Vagina (tissue), 2 donors: Measurements from ENCODE around the gene KLK13. TPM values are rescaled to one million over a fixed set of nuclear protein-coding genes. Genes with fewer than 3 reads are reported as not detected.
A peak's percentile ranks its signal among the peaks of the same experiment; 100 is the strongest.

ENCODE experiments used
- DNase-seq, 2 donors: peaks; one replicate each; pipeline ENCODE4 v3.0.0-alpha.2; 2017; ENCODE audit errors: extremely low spot score in 2 of 2
- H3K27ac ChIP-seq: fragments of 200-600 bp; sonication (generic); one replicate; pipeline ENCODE4 v1.5.1; 2019
- H3K27me3 ChIP-seq: fragments of 200-600 bp; sonication (generic); one replicate; pipeline ENCODE4 v1.5.1; 2019
- H3K36me3 ChIP-seq, 2 donors: fragments of 200-600 bp; sonication (generic); one replicate each; pipeline ENCODE4 v1.5.1; 2017 to 2019
- H3K4me1 ChIP-seq: fragments of 200-600 bp; sonication (generic); one replicate; pipeline ENCODE4 v1.5.1; 2019
- H3K4me3 ChIP-seq, 2 donors: fragments of 200-600 bp; sonication (generic); 1 replicate in 1 of 2; 2 replicates in 1 of 2; pipeline ENCODE4 v1.5.1; 2016 to 2019
- H3K9me3 ChIP-seq: fragments of 200-600 bp; sonication (generic); one replicate; pipeline ENCODE4 v1.5.1; 2019
- POLR2A ChIP-seq, 2 donors: fragments of 450-650 bp; IDR thresholded peaks; one replicate each; pipeline ENCODE4 v1.6.1; 2017; ENCODE audit warnings: antibody characterized with exemption in 2 of 2, mild to moderate bottlenecking in 2 of 2, moderate library complexity in 2 of 2
- POLR2AphosphoS5 ChIP-seq, 2 donors: sonication (generic); formaldehyde crosslinking; IDR thresholded peaks; one replicate each; pipeline ENCODE4 v1.9.0; 2017; ENCODE audit warnings: antibody characterized with exemption in 2 of 2, mild to moderate bottlenecking in 2 of 2, low read depth in 1 of 2; ENCODE audit not compliant: insufficient read depth in 1 of 2
- intact Hi-C: fragments of 100-400 bp; cut with DNase I; formaldehyde crosslinking; loops from one replicate; pipeline ENCODE4 v1.15.1; 2023
- total RNA-seq: library from RNA; depleted of rRNA; stranded (reverse); fragments of >200 nt; gene quantifications from one replicate; pipeline ENCODE4 v1.2.3, GENCODE V29; 2016
- TF ChIP-seq, protein P1 (sequence below), 3 experiments: fragments of 450-650 bp in 2 of 3; fragments of 200-600 bp in 1 of 3; sonication (generic) in 1 of 3; IDR thresholded peaks; one replicate each; pipeline ENCODE4 v1.5.1; 2017 to 2019; ENCODE audit warnings: antibody characterized with exemption in 3 of 3, mild to moderate bottlenecking in 2 of 3, moderate library complexity in 2 of 3

Gene KLK13
- total RNA-seq, 1 donor from 2014 or later = 31.2 TPM

DNA sequence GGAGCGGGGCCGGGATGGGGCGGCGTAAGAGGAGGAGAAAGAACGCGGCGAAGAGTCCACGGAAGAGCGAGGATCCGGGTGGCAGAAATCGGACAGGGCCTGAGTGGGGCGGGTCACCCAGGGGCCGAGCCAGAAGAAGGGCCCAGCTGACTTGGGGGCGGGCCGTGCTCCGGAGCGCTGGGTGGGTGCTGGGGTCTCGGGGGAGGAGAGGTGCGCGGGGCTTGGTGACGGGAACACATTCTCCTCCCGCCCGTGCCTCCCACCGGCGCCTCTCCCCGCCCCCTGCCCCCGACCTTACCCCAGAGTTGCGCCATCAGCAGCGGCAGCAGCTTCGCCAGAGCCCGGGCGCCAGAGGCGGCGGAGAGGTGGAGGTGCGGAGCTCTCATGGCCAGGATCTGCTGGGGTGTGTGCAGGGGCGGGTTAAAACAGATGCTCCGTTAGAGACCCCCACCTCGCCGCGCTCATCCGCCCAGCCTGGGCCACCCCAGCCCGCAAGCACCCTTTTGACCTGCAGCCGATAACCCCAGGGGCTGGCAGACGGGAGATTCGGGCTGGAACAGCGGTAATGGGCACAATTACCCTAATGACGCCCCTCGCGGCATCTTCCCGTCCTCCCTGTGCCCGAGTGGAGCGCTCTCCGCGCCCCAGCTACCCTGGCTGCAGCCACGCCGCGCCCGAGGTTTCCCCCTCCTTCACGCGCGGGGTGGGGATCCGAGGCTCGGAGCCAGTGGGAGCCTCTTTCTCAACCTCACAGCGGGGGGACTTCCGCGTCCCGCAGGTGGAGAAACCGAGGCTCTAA, 45.9 kb downstream of the KLK13 start:
- intact Hi-C loops = no loop called here
- H3K27me3 ChIP-seq = no peaks in the 10 kb centered on the region
- H3K27ac ChIP-seq = peak overlapping the region; percentile 84
- peak overlapping the region; percentile 39 to 48 for H3K4me3 ChIP-seq
- no peaks in the 10 kb centered on the region for H3K9me3 ChIP-seq
- no peaks in the 10 kb centered on the region for H3K36me3 ChIP-seq
- peaks cover 17% of the 10 kb centered on the region for H3K4me1 ChIP-seq
- TF ChIP-seq, protein P1, sequence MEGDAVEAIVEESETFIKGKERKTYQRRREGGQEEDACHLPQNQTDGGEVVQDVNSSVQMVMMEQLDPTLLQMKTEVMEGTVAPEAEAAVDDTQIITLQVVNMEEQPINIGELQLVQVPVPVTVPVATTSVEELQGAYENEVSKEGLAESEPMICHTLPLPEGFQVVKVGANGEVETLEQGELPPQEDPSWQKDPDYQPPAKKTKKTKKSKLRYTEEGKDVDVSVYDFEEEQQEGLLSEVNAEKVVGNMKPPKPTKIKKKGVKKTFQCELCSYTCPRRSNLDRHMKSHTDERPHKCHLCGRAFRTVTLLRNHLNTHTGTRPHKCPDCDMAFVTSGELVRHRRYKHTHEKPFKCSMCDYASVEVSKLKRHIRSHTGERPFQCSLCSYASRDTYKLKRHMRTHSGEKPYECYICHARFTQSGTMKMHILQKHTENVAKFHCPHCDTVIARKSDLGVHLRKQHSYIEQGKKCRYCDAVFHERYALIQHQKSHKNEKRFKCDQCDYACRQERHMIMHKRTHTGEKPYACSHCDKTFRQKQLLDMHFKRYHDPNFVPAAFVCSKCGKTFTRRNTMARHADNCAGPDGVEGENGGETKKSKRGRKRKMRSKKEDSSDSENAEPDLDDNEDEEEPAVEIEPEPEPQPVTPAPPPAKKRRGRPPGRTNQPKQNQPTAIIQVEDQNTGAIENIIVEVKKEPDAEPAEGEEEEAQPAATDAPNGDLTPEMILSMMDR (IDR thresholded peaks at IDR 0.05) = no peak
- TF ChIP-seq POLR2AphosphoS5 (IDR thresholded peaks at IDR 0.05; ENCODE audit: insufficient read depth in 1 of 2, low read depth in 1 of 2) = peak in 1 of 2 donors; percentile 72
- DNase-seq = no peak

DNA sequence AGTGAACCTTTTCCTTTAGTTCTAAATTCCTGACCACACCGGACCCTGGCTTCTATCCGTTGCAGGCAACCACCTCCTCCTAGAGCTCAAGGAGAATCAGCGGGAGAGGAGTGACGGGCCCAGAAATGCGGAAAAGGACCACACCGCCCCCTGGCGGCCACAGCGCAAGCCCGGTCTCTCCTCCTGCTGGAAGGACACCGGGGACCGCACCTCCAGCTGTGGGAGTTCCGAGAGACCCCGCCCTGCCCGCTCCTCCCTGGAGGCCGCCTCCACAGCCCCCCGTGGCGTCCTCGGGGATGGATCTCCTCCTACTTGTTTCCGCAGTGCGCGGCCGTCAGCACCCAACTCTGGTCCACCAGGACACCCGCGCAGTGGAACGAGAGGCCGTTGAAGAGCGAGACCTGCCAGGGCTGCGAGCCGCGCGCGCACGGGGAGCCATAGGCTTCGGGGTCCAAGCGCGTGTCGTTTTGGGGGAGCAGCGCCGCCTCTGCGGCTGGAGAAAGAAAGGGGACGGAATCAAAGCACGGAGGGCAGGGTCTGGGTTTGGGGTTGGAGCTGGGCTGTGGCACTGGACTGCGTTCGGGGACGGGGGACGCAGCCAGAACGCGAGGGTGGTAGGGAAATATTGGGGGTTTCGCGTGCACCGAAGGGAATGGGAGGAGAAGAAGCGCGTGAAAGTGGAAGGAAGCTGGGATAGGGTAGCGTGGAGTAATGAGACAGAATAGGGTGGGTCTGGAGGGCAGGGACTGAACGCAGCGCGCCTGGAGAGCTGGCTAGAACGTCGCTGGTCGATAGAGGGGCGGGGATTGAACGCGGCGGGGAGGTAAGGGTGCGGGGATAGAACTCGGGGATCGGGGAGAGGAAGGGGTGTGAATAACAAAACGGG, 47.9 kb downstream of the KLK13 start:
- Histone ChIP-seq H3K27ac (peak overlapping the region; percentile 72), H3K4me3 (peak overlapping the region; percentile 45 to 46), H3K4me1 (peaks cover 17% of the 10 kb centered on the region), H3K27me3 (no peaks in the 10 kb centered on the region), H3K9me3 (no peaks in the 10 kb centered on the region), H3K36me3 (no peaks in the 10 kb centered on the region)
- no peak for DNase-seq
- intact Hi-C loops = no loop called here
- TF ChIP-seq, protein P1 (IDR thresholded peaks at IDR 0.05) = peak in 1 of 3 experiments; percentile 55
- TF ChIP-seq POLR2A (IDR thresholded peaks at IDR 0.05) = no peak
- TF ChIP-seq POLR2AphosphoS5 (IDR thresholded peaks at IDR 0.05; ENCODE audit: insufficient read depth in 1 of 2, low read depth in 1 of 2) = peak in 1 of 2 donors; percentile 70

DNA sequence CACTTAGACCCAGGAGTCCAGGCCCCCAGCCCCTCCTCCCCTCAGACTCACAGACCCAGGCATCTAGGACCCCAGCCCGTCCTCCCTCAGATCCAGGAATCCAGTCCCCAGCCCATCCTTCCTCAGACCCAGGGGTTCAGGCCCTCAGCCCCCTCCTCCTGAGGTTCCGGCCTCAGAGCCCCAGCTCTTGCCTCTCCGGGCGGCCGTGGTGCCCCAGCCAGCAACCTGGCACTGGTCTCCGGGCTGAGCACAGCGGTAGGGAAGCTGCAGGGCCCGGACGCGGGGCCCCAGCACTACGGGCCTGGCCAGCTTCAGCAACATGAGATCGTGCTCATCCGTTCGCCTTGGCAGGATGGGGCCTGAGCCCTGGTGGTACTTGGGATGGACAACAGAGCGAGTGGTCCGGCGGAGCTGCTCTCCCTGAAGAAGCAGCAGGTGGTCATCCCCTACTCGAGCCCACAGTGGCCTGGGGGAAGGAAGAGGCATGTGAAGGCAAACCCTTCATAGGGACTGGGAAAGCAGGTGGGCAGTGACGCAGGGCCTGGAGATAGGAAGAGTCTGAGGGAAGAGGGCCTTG, 49.1 kb downstream of the KLK13 start:
- intact Hi-C loops = no loop called here
- TF ChIP-seq POLR2AphosphoS5 (IDR thresholded peaks at IDR 0.05; ENCODE audit: insufficient read depth in 1 of 2, low read depth in 1 of 2) = no peak
- Histone ChIP-seq H3K27me3 (no peaks in the 10 kb centered on the region), H3K4me3 (no peak overlapping the region), H3K36me3 (no peaks in the 10 kb centered on the region), H3K27ac (no peak overlapping the region), H3K9me3 (no peaks in the 10 kb centered on the region), H3K4me1 (peaks cover 17% of the 10 kb centered on the region)
- DNase-seq = no peak

GRCh38 chr19:51014242-51014641, 50.6 kb downstream of the KLK13 start:
- DNase-seq = no peak
- no peaks in the 10 kb centered on the region for H3K27me3 ChIP-seq
- no peak overlapping the region for H3K4me3 ChIP-seq
- H3K4me1 ChIP-seq = peaks cover 16% of the 10 kb centered on the region
- intact Hi-C loops = no loop called here
- H3K9me3 ChIP-seq = no peaks in the 10 kb centered on the region
- no peak overlapping the region for H3K27ac ChIP-seq
- TF ChIP-seq, protein P1 (IDR thresholded peaks at IDR 0.05) = no peak
- no peak for TF ChIP-seq POLR2AphosphoS5 (IDR thresholded peaks at IDR 0.05; ENCODE audit: insufficient read depth in 1 of 2, low read depth in 1 of 2)
- no peak for TF ChIP-seq POLR2A (IDR thresholded peaks at IDR 0.05)
- H3K36me3 ChIP-seq = no peaks in the 10 kb centered on the region

DNA sequence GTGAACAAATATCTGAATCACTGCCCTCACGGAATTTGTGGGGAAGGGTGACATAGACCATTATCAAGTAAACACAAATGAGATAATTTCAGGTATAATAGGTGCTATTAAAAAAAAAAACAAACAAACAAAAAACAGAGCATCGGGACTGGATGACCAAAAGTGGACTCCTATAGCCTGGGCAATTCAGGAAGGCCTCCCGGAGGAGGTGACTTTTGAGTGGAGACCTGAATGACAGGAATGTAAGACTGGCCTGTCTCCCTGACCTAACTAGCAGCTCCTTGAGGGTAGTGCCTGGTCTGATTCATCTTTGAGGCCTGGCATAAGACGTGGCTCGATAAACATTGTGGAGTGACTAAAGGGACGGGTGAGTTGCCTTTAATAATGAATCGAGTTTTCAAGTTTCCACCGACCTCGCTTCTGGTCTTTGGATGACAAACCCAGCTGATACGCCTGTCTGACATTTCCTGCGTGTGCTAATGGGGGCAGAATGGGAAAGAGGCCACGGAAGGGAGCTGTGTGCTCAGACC, 52.2 kb downstream of the KLK13 start:
- Histone ChIP-seq H3K4me3 (no peak overlapping the region), H3K27ac (no peak overlapping the region), H3K36me3 (no peaks in the 10 kb centered on the region), H3K27me3 (no peaks in the 10 kb centered on the region), H3K4me1 (peaks cover 6% of the 10 kb centered on the region), H3K9me3 (no peaks in the 10 kb centered on the region)
- TF ChIP-seq POLR2A (IDR thresholded peaks at IDR 0.05) (no peak), POLR2AphosphoS5 (IDR thresholded peaks at IDR 0.05; ENCODE audit: insufficient read depth in 1 of 2, low read depth in 1 of 2) (no peak)
- TF ChIP-seq, protein P1 (IDR thresholded peaks at IDR 0.05) = no peak
- intact Hi-C loops = no loop called here
- no peak for DNase-seq
